ENCODE results near the gene TRPC6. TPM values are rescaled to one million over a fixed set of nuclear protein-coding genes. Genes with fewer than 3 reads are reported as not detected.

TRPC6 gene
- total and polyA plus RNA-seq, 2 donors (not counting 1 experiment from before 2014, with no cell fraction given): 4.6 to 26.4 TPM

DNA sequence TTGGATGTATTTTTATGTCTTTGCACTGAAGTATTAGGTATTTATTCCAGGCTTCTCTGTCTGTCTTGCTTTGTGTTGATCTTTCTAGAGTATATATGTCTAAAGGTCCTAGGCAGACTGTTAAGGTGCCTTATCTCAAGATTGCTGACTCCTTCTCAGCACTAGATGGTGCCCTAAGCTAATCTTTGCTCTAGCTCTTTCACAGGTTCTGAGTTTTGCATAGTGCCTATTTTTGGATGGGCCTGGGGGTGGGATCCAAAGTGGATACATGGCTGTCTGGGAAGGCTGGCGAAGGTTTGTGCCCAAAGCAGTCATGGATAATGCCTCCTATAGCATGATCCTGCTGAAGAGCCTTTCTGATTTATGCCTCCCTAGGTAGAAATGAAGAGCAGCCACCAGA, 154.9 kb downstream of the TRPC6 start:
- H2AFZ ChIP-seq (ENCODE audit: low read length): no peak overlapping the region
- TF ChIP-seq, protein P1, sequence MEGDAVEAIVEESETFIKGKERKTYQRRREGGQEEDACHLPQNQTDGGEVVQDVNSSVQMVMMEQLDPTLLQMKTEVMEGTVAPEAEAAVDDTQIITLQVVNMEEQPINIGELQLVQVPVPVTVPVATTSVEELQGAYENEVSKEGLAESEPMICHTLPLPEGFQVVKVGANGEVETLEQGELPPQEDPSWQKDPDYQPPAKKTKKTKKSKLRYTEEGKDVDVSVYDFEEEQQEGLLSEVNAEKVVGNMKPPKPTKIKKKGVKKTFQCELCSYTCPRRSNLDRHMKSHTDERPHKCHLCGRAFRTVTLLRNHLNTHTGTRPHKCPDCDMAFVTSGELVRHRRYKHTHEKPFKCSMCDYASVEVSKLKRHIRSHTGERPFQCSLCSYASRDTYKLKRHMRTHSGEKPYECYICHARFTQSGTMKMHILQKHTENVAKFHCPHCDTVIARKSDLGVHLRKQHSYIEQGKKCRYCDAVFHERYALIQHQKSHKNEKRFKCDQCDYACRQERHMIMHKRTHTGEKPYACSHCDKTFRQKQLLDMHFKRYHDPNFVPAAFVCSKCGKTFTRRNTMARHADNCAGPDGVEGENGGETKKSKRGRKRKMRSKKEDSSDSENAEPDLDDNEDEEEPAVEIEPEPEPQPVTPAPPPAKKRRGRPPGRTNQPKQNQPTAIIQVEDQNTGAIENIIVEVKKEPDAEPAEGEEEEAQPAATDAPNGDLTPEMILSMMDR (conservative IDR thresholded peaks at IDR 0.05 in 1 of 2, IDR thresholded peaks at IDR 0.05 in 1 of 2; ENCODE audit: low read depth in 1 of 2, low read length in 2 of 2): peak; percentile 51 to 57
- no peak for TF ChIP-seq EZH2 (IDR thresholded peaks at IDR 0.05; ENCODE audit: low read length, missing control alignments)
- no peak overlapping the region for H3K4me2 ChIP-seq (ENCODE audit: extremely low read depth, insufficient read depth, low read length)
- no peaks in the 10 kb centered on the region for H3K27me3 ChIP-seq (ENCODE audit: control insufficient read depth, insufficient read depth, low read length)
- no peaks in the 10 kb centered on the region for H3K9me3 ChIP-seq (ENCODE audit: control insufficient read depth, insufficient read depth, low read depth, low read length)
- no peaks in the 10 kb centered on the region for H3K79me2 ChIP-seq (ENCODE audit: control insufficient read depth, insufficient read depth, low read length)
- H3K4me3 ChIP-seq (replicated peaks in 1 of 4; ENCODE audit: control extremely low read depth in 1 of 4, insufficient read depth in 1 of 4, low read depth in 3 of 4, low read length in 4 of 4): no peak overlapping the region
- no peak overlapping the region for H3K9ac ChIP-seq (ENCODE audit: insufficient read depth, low read length)
- H4K20me1 ChIP-seq (ENCODE audit: control insufficient read depth, extremely low read depth, insufficient read depth, low read length): no peaks in the 10 kb centered on the region
- no peak overlapping the region for H3K27ac ChIP-seq (ENCODE audit: insufficient read depth, low read length)
- peak; percentile 14 to 42 for DNase-seq (ENCODE audit: low read depth in 2 of 2)
- H3K4me1 ChIP-seq (ENCODE audit: control insufficient read depth, extremely low read depth, insufficient read depth, low read length): no peaks in the 10 kb centered on the region
- H3K36me3 ChIP-seq (ENCODE audit: control insufficient read depth, insufficient read depth, low read length): no peaks in the 10 kb centered on the region

DNA sequence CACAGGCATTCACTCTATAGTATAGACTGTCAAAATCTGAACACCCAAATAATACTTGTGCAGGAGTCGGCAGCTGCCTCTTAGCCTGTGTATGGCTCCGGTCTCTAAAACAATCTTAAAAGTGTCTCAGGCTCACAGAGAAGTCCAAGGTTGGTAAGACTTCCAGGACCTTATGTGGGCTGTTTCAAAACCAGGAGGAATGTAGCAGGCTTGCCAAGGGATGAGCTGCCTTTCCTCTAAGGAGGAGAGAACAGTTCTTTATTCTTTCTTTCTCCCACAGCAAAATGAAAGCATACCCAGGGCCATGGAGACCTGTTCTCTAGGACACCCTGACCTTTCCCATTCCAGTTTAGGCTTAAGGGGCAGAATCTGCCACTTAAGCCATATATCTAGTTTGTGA, 176.5 kb downstream of the TRPC6 start:
- Histone ChIP-seq H3K36me3 (ENCODE audit: control insufficient read depth, insufficient read depth, low read length) (no peaks in the 10 kb centered on the region), H4K20me1 (ENCODE audit: control insufficient read depth, extremely low read depth, insufficient read depth, low read length) (no peaks in the 10 kb centered on the region), H2AFZ (ENCODE audit: low read length) (no peak overlapping the region), H3K9me3 (ENCODE audit: control insufficient read depth, insufficient read depth, low read depth, low read length) (no peaks in the 10 kb centered on the region), H3K9ac (ENCODE audit: insufficient read depth, low read length) (no peak overlapping the region), H3K4me3 (replicated peaks in 1 of 4; ENCODE audit: control extremely low read depth in 1 of 4, insufficient read depth in 1 of 4, low read depth in 3 of 4, low read length in 4 of 4) (no peak overlapping the region), H3K4me2 (ENCODE audit: extremely low read depth, insufficient read depth, low read length) (no peak overlapping the region), H3K27me3 (ENCODE audit: control insufficient read depth, insufficient read depth, low read length) (no peaks in the 10 kb centered on the region), H3K4me1 (ENCODE audit: control insufficient read depth, extremely low read depth, insufficient read depth, low read length) (no peaks in the 10 kb centered on the region), H3K27ac (ENCODE audit: insufficient read depth, low read length) (no peak overlapping the region), H3K79me2 (ENCODE audit: control insufficient read depth, insufficient read depth, low read length) (no peaks in the 10 kb centered on the region)
- peak in 1 of 2 donors; percentile 29 for DNase-seq (ENCODE audit: low read depth in 2 of 2)
- TF ChIP-seq, protein P1 (conservative IDR thresholded peaks at IDR 0.05 in 1 of 2, IDR thresholded peaks at IDR 0.05 in 1 of 2; ENCODE audit: low read depth in 1 of 2, low read length in 2 of 2): no peak
- TF ChIP-seq EZH2 (IDR thresholded peaks at IDR 0.05; ENCODE audit: low read length, missing control alignments): no peak
